PC-9 (cell line): ENCODE results near the gene SDK1. TPM values are rescaled to one million over a fixed set of nuclear protein-coding genes. Genes with fewer than 3 reads are reported as not detected.

ENCODE experiments used
- BruUV-seq: library from RNA; stranded (reverse); fragments of 400-500 nt; replicated peaks from 2 replicates; lab custom pipeline; 2021; lab: Mats Ljungman, UMichigan
- CTCF ChIA-PET: fragments of 300-600 bp; sonication (Branson Sonifier 250); formaldehyde crosslinking; loops from one replicate; lab custom pipeline; 2022; ENCODE audit warnings: antibody characterized with exemption; lab: Charles Lee
- POLR2A ChIA-PET: fragments of 300-600 bp; sonication (Branson Sonifier 250); formaldehyde crosslinking; loops from one replicate; lab custom pipeline; 2022; ENCODE audit warnings: antibody characterized with exemption; ENCODE audit not compliant: unreplicated experiment; lab: Charles Lee
- DNase-seq, 2 experiments: peaks; one replicate each; pipeline versions ENCODE4 v3.0.0 to v3.0.0-alpha.2; 2015 to 2022; ENCODE audit warnings: mixed read lengths in 1 of 2
- H2AFZ ChIP-seq: fragments of 200-600 bp; sonication (generic); 2 replicates; pipeline ENCODE4 v1.8.1; 2017; ENCODE audit warnings: antibody characterized with exemption
- H3F3A ChIP-seq: fragments of 200-600 bp; sonication (generic); 2 replicates; pipeline ENCODE4 v1.8.1; 2017; ENCODE audit warnings: antibody characterized with exemption, mild to moderate bottlenecking, low read depth; ENCODE audit not compliant: insufficient read depth
- H3K27ac ChIP-seq: fragments of 200-600 bp; sonication (generic); 2 replicates; pipeline ENCODE4 v1.6.1; 2016; ENCODE audit warnings: mixed run types
- H3K27me3 ChIP-seq: fragments of 200-600 bp; sonication (generic); 2 replicates; pipeline ENCODE4 v1.6.1; 2016; ENCODE audit warnings: low read depth, mixed run types; ENCODE audit not compliant: insufficient read depth
- H3K36me3 ChIP-seq: fragments of 200-600 bp; sonication (generic); 2 replicates; pipeline ENCODE4 v1.6.1; 2016; ENCODE audit warnings: low read depth, mixed run types
- H3K4me1 ChIP-seq: fragments of 200-600 bp; sonication (generic); replicated peaks from 2 replicates; pipeline ENCODE4 v1.6.1; 2016; ENCODE audit warnings: mixed run types; ENCODE audit not compliant: insufficient read depth
- H3K4me2 ChIP-seq: fragments of 200-600 bp; sonication (generic); 2 replicates; pipeline ENCODE4 v1.6.1; 2017; ENCODE audit warnings: mixed run types
- H3K4me3 ChIP-seq: fragments of 200-600 bp; sonication (generic); 2 replicates; pipeline ENCODE4 v1.6.1; 2016; ENCODE audit warnings: mixed run types
- H3K79me2 ChIP-seq: fragments of 200-600 bp; sonication (generic); 2 replicates; pipeline ENCODE4 v1.6.1; 2017; ENCODE audit warnings: low read depth, mixed run types
- H3K9me2 ChIP-seq: fragments of 200-600 bp; sonication (generic); 2 replicates; pipeline ENCODE4 v1.8.1; 2017; ENCODE audit warnings: mild to moderate bottlenecking; ENCODE audit not compliant: insufficient read depth
- H3K9me3 ChIP-seq: fragments of 200-600 bp; sonication (generic); 2 replicates; pipeline ENCODE4 v1.8.1; 2016; ENCODE audit warnings: low read depth; ENCODE audit not compliant: insufficient read depth
- H4K20me1 ChIP-seq: fragments of 200-600 bp; sonication (generic); 2 replicates; pipeline ENCODE4 v1.8.1; 2017; ENCODE audit not compliant: insufficient read depth
- EZH2 ChIP-seq: fragments of 200-600 bp; sonication (generic); IDR thresholded peaks from 2 replicates; pipeline ENCODE4 v1.8.0; 2017; ENCODE audit warnings: antibody characterized with exemption, low read depth
- intact Hi-C: fragments of 100-400 bp; cut with micrococcal nuclease; formaldehyde crosslinking; loops from one replicate; pipeline ENCODE4 v1.10.0; 2022; ENCODE audit not compliant: unreplicated experiment
- total RNA-seq: library from RNA; stranded (reverse); gene quantifications from 2 replicates; pipeline ENCODE4 v1.2.3, GENCODE V29; 2021
- TF ChIP-seq, protein P1 (sequence below): fragments of 200-600 bp; sonication (generic); conservative IDR thresholded peaks from 2 replicates; pipeline ENCODE4 v1.6.1; 2017; ENCODE audit warnings: mixed run types, antibody characterized with exemption, mild to moderate bottlenecking, moderate library complexity

The SDK1 gene
- total RNA-seq, 1 experiment from 2014 or later = not detected

DNA sequence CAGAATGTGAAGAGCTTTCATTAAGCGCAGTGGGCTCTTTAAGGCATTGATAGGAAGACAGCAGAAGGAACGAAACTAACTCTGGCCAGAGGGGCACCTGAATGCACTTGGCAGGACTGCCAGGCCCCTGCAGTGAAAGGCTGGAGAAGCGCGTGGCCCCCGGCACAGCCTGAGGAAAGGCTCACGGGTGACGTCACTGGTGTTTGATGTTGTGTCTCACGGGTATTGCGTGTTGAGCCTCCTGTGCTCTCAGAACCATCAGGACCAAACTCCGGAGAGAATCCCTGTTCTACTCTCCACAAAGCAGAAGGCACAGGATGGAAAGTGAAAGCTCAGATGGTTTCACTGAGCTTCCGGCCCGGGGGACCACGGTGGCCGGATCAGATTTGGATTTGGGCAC is 865.3 kb downstream of the SDK1 start:
- no peak for DNase-seq
- no TSS peak for BruUV-seq
- CTCF ChIA-PET = no interaction called here
- no peak overlapping the region for H3K4me3 ChIP-seq
- H3K27ac ChIP-seq = no peak overlapping the region
- no peaks in the 10 kb centered on the region for H3F3A ChIP-seq
- no peak overlapping the region for H2AFZ ChIP-seq
- H3K36me3 ChIP-seq = no peaks in the 10 kb centered on the region
- no peaks in the 10 kb centered on the region for H3K9me3 ChIP-seq
- no peaks in the 10 kb centered on the region for H3K4me1 ChIP-seq
- H4K20me1 ChIP-seq = no peaks in the 10 kb centered on the region; the same call in 1 of the 2 replicates
- TF ChIP-seq, protein P1, sequence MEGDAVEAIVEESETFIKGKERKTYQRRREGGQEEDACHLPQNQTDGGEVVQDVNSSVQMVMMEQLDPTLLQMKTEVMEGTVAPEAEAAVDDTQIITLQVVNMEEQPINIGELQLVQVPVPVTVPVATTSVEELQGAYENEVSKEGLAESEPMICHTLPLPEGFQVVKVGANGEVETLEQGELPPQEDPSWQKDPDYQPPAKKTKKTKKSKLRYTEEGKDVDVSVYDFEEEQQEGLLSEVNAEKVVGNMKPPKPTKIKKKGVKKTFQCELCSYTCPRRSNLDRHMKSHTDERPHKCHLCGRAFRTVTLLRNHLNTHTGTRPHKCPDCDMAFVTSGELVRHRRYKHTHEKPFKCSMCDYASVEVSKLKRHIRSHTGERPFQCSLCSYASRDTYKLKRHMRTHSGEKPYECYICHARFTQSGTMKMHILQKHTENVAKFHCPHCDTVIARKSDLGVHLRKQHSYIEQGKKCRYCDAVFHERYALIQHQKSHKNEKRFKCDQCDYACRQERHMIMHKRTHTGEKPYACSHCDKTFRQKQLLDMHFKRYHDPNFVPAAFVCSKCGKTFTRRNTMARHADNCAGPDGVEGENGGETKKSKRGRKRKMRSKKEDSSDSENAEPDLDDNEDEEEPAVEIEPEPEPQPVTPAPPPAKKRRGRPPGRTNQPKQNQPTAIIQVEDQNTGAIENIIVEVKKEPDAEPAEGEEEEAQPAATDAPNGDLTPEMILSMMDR = no peak
- TF ChIP-seq EZH2 = no peak
- intact Hi-C loops = no loop called here
- H3K4me2 ChIP-seq = no peak overlapping the region
- H3K79me2 ChIP-seq = no peaks in the 10 kb centered on the region
- H3K27me3 ChIP-seq = peaks cover 97% of the 10 kb centered on the region
- no peaks in the 10 kb centered on the region for H3K9me2 ChIP-seq
- POLR2A ChIA-PET = interaction anchor here (0.6 kb wide), 1 partner anchor 19 kb away, joined by 5 read pairs; no protein-coding TSS in a partner anchor

GRCh38 chr7:4166807-4167206 is 865.8 kb downstream of the SDK1 start:
- BruUV-seq = no TSS peak

GRCh38 chr7:4167385-4167910 is 866.4 kb downstream of the SDK1 start:
- TF ChIP-seq, protein P1 = no peak
- TF ChIP-seq EZH2 = no peak
- no peaks in the 10 kb centered on the region for H3K4me1 ChIP-seq
- H3K9me3 ChIP-seq = no peaks in the 10 kb centered on the region
- no peaks in the 10 kb centered on the region for H3F3A ChIP-seq
- H3K4me3 ChIP-seq = no peak overlapping the region
- no peaks in the 10 kb centered on the region; the same call in 1 of the 2 replicates for H4K20me1 ChIP-seq
- CTCF ChIA-PET = no interaction called here
- no peak overlapping the region for H3K27ac ChIP-seq
- H2AFZ ChIP-seq = no peak overlapping the region
- no peak overlapping the region for H3K4me2 ChIP-seq
- peaks cover 100% of the 10 kb centered on the region for H3K27me3 ChIP-seq
- H3K79me2 ChIP-seq = no peaks in the 10 kb centered on the region
- DNase-seq = no peak
- no peaks in the 10 kb centered on the region for H3K9me2 ChIP-seq
- POLR2A ChIA-PET = no interaction called here
- no TSS peak for BruUV-seq
- H3K36me3 ChIP-seq = no peaks in the 10 kb centered on the region
- intact Hi-C loops = no loop called here

More at GRCh38 chr7:4166807-4167206, 865.8 kb downstream of the SDK1 start:
- H3K36me3 ChIP-seq = no peaks in the 10 kb centered on the region
- H3F3A ChIP-seq = no peaks in the 10 kb centered on the region
- H3K4me2 ChIP-seq = no peak overlapping the region
- peaks cover 97% of the 10 kb centered on the region for H3K27me3 ChIP-seq
- no peak overlapping the region for H2AFZ ChIP-seq
- H4K20me1 ChIP-seq = no peaks in the 10 kb centered on the region; the same call in 1 of the 2 replicates
- H3K4me3 ChIP-seq = no peak overlapping the region
- TF ChIP-seq EZH2 = no peak
- TF ChIP-seq, protein P1 = no peak
- no peaks in the 10 kb centered on the region for H3K9me2 ChIP-seq
- H3K4me1 ChIP-seq = no peaks in the 10 kb centered on the region
- DNase-seq = no peak
- intact Hi-C loops = no loop called here
- CTCF ChIA-PET = no interaction called here
- H3K79me2 ChIP-seq = no peaks in the 10 kb centered on the region
- H3K9me3 ChIP-seq = no peaks in the 10 kb centered on the region
- POLR2A ChIA-PET = no interaction called here
- H3K27ac ChIP-seq = no peak overlapping the region
